Panc1 (cell line): ENCODE measurements around the gene MS4A15. TPM values are rescaled to one million over a fixed set of nuclear protein-coding genes. Genes with fewer than 3 reads are reported as not detected.

Experiments
- ATAC-seq: fragments of 200-7000 bp; cut with Tn5 transposase; 2 replicates; pipeline ENCODE4 v1.9.1; 2020; ENCODE audit warnings: mild to moderate bottlenecking, moderate library complexity
- BruUV-seq: library from RNA; stranded (reverse); fragments of 400-500 nt; replicated peaks from 2 replicates; lab custom pipeline; 2021; lab: Mats Ljungman, UMichigan
- CTCF ChIA-PET: fragments of 300-600 bp; sonication (Branson Sonifier 250); formaldehyde crosslinking; loops from one replicate; lab custom pipeline; 2022; ENCODE audit warnings: antibody characterized with exemption; lab: Charles Lee
- POLR2A ChIA-PET: fragments of 300-600 bp; sonication (Branson Sonifier 250); formaldehyde crosslinking; loops from one replicate; lab custom pipeline; 2022; ENCODE audit warnings: antibody characterized with exemption; lab: Charles Lee
- DNase-seq: peaks from one replicate; pipeline ENCODE4 v3.0.0-alpha.2; 2010; ENCODE audit warnings: low read depth, low spot score
- H3K27ac ChIP-seq: 2 replicates; pipeline ENCODE4 v1.5.1; 2011; ENCODE audit warnings: mild to moderate bottlenecking, low read length, inconsistent platforms
- H3K27me3 ChIP-seq: fragments of 200-500 bp; sonication (Bioruptor generic); 2 replicates; pipeline ENCODE4 v1.6.0; 2014; ENCODE audit warnings: low read length, inconsistent platforms; ENCODE audit not compliant: control insufficient read depth, insufficient read depth
- H3K36me3 ChIP-seq: fragments of 200-500 bp; sonication (Bioruptor generic); 2 replicates; pipeline ENCODE4 v1.5.1; 2014; ENCODE audit warnings: inconsistent platforms, mild to moderate bottlenecking, low read length, moderate library complexity; ENCODE audit not compliant: control insufficient read depth, insufficient read depth
- H3K4me1 ChIP-seq: 2 replicates; pipeline ENCODE4 v1.5.1; 2011; ENCODE audit warnings: inconsistent platforms, mild to moderate bottlenecking, low read length, moderate library complexity; ENCODE audit not compliant: control insufficient read depth, insufficient read depth
- H3K4me3 ChIP-seq, 2 experiments: 2 replicates each; pipeline ENCODE4 v1.5.1; 2011 to 2012; ENCODE audit warnings: low read depth in 2 of 2, low read length in 2 of 2, mild to moderate bottlenecking in 2 of 2, inconsistent platforms in 1 of 2, moderate library complexity in 1 of 2
- H3K9me3 ChIP-seq: fragments of 200-500 bp; sonication (Bioruptor generic); 2 replicates; pipeline ENCODE4 v1.5.1; 2014; ENCODE audit warnings: low read depth, mild to moderate bottlenecking, inconsistent platforms, low read length, moderate library complexity; ENCODE audit not compliant: control insufficient read depth, insufficient read depth
- CTCF ChIP-seq: fragments of 450-650 bp; IDR thresholded peaks from 2 replicates; pipeline ENCODE4 v1.5.1; 2017; ENCODE audit warnings: mild to moderate bottlenecking
- POLR2AphosphoS5 ChIP-seq: IDR thresholded peaks from 2 replicates; pipeline ENCODE4 v1.6.1; 2012; ENCODE audit warnings: mild to moderate bottlenecking, low read depth, low read length, moderate library complexity
- REST ChIP-seq, 2 experiments: IDR thresholded peaks; 2 replicates each; pipeline ENCODE4 v1.6.1; 2011 to 2012; ENCODE audit warnings: low read depth in 2 of 2, control low read depth in 1 of 2, low read length in 1 of 2, mild to moderate bottlenecking in 1 of 2, moderate library complexity in 1 of 2; ENCODE audit not compliant: insufficient read depth in 1 of 2
- SIN3A ChIP-seq: IDR thresholded peaks from 2 replicates; pipeline ENCODE4 v1.6.1; 2012; ENCODE audit warnings: low read depth, mild to moderate bottlenecking, low read length, moderate library complexity, borderline replicate concordance; ENCODE audit not compliant: insufficient read depth
- TCF7L2 ChIP-seq: IDR thresholded peaks from 2 replicates; pipeline ENCODE4 v1.6.1; 2011; ENCODE audit warnings: mild to moderate bottlenecking, low read depth, low read length, inconsistent platforms
- in situ Hi-C: cut with HindIII; loops from 2 replicates; pipeline ENCODE4 v1.10.0; 2016; ENCODE audit warnings: low sequenced_read_pairs, low pct_unique_long_range_greater_than_20kb
- intact Hi-C: fragments of 100-400 bp; cut with micrococcal nuclease; formaldehyde crosslinking; loops from one replicate; pipeline ENCODE4 v1.10.0; 2022; ENCODE audit not compliant: unreplicated experiment
- total RNA-seq: library from RNA; stranded (reverse); gene quantifications from one replicate; pipeline ENCODE4 v1.2.1, GENCODE V29; 2021; ENCODE audit not compliant: unreplicated experiment

The MS4A15 gene
- total RNA-seq, 1 experiment from 2014 or later = not detected

- DNase-seq (no peak), ATAC-seq (peak; percentile 44)
- ChIA-PET POLR2A (no interaction called here), CTCF (no interaction called here)
- H3K4me3 ChIP-seq = no peak overlapping the region
- no peaks in the 10 kb centered on the region for H3K9me3 ChIP-seq
- no peak overlapping the region for H3K27ac ChIP-seq
- no peaks in the 10 kb centered on the region for H3K4me1 ChIP-seq
- TF ChIP-seq TCF7L2 (no peak), CTCF (no peak), SIN3A (no peak), POLR2AphosphoS5 (no peak), REST (IDR thresholded peaks at IDR 0.05; ENCODE audit: insufficient read depth in 1 of 2, low read depth in 2 of 2, low read length in 1 of 2) (no peak)
- in situ Hi-C loops (no loop called here), intact Hi-C loops (no loop called here)
- BruUV-seq = no TSS peak
- H3K27me3 ChIP-seq = no peaks in the 10 kb centered on the region
- no peaks in the 10 kb centered on the region for H3K36me3 ChIP-seq
Measured at GRCh38 chr11:60786811-60787567, 30.3 kb downstream of the MS4A15 start.

- Histone ChIP-seq H3K9me3 (no peaks in the 10 kb centered on the region), H3K4me3 (no peak overlapping the region), H3K4me1 (no peaks in the 10 kb centered on the region), H3K36me3 (no peaks in the 10 kb centered on the region), H3K27ac (no peak overlapping the region), H3K27me3 (no peaks in the 10 kb centered on the region)
- no TSS peak for BruUV-seq
- CTCF ChIA-PET = no interaction called here
- no peak for DNase-seq
- in situ Hi-C loops = no loop called here
- ATAC-seq = no peak
- POLR2A ChIA-PET = no interaction called here
- intact Hi-C loops = no loop called here
- TF ChIP-seq SIN3A (no peak), REST (IDR thresholded peaks at IDR 0.05; ENCODE audit: insufficient read depth in 1 of 2, low read depth in 2 of 2, low read length in 1 of 2) (no peak), POLR2AphosphoS5 (no peak), TCF7L2 (no peak), CTCF (no peak)
Measured at GRCh38 chr11:60788401-60789125, 31.9 kb downstream of the MS4A15 start.
